DMS53 treated with DMSO at 0.1 percent for 48 hours (cell line): ENCODE data around the gene CEACAM16.

Experiments
- DNase-seq: peaks from one replicate; lab custom pipeline; 2025; ENCODE audit not compliant: unreplicated experiment; lab: John Stamatoyannopoulos, UW

The CEACAM16 gene

GRCh38 chr19:44723299-44723951 is 24.5 kb downstream of the CEACAM16 start:
- no peak for DNase-seq

- DNase-seq: peak; percentile 68
Measured at GRCh38 chr19:44723952-44724319, 25.0 kb downstream of the CEACAM16 start.

GRCh38 chr19:44725251-44725650 is 26.3 kb downstream of the CEACAM16 start:
- no peak for DNase-seq

- DNase-seq: no peak
Measured at GRCh38 chr19:44725684-44726083, 26.7 kb downstream of the CEACAM16 start.

GRCh38 chr19:44726465-44726864 is 27.5 kb downstream of the CEACAM16 start:
- DNase-seq: no peak

- no peak for DNase-seq
Measured at GRCh38 chr19:44728178-44728577, 29.2 kb downstream of the CEACAM16 start.

- no peak for DNase-seq
Measured at GRCh38 chr19:44729516-44730033, 30.6 kb downstream of the CEACAM16 start.

- DNase-seq: no peak
Measured at GRCh38 chr19:44731081-44731480, 32.1 kb downstream of the CEACAM16 start.

- DNase-seq: no peak
Measured at GRCh38 chr19:44731622-44732021, 32.7 kb downstream of the CEACAM16 start.

GRCh38 chr19:44732235-44733014 is 33.5 kb downstream of the CEACAM16 start:
- DNase-seq: no peak

GRCh38 chr19:44734357-44734756 is 35.4 kb downstream of the CEACAM16 start:
- no peak for DNase-seq

GRCh38 chr19:44735011-44735410 is 36.1 kb downstream of the CEACAM16 start:
- DNase-seq: no peak

GRCh38 chr19:44737238-44738071 is 38.5 kb downstream of the CEACAM16 start:
- DNase-seq: no peak

- no peak for DNase-seq
Measured at GRCh38 chr19:44738136-44738535, 39.2 kb downstream of the CEACAM16 start.

- DNase-seq: no peak
Measured at GRCh38 chr19:44738603-44739558, 39.9 kb downstream of the CEACAM16 start.

- DNase-seq: no peak
Measured at GRCh38 chr19:44740351-44740824, 41.4 kb downstream of the CEACAM16 start.

GRCh38 chr19:44741258-44741731 is 42.3 kb downstream of the CEACAM16 start:
- DNase-seq: no peak

- peak; percentile 87 for DNase-seq
Measured at GRCh38 chr19:44741841-44742329, 42.9 kb downstream of the CEACAM16 start.

GRCh38 chr19:44742330-44743061 is 43.5 kb downstream of the CEACAM16 start:
- no peak for DNase-seq
